WERI-Rb-1 (cell line): ENCODE results near the gene GPR15LG.
"Not testable (repeated sequence)": the region's sequence is repeated elsewhere in the genome, so short reads cannot be mapped to it uniquely, and the experiment has no call there.

ENCODE experiments used
- DNase-seq: peaks from one replicate; pipeline ENCODE4 v3.0.0-alpha.2; 2020
- H3K27ac ChIP-seq: fragments of 250-450 bp; sonication (Bioruptor Pico); 2 replicates; pipeline ENCODE4 v1.5.1; 2020; ENCODE audit warnings: mild to moderate bottlenecking, moderate library complexity
- H3K27me3 ChIP-seq: fragments of 250-450 bp; sonication (Bioruptor Pico); 2 replicates; pipeline ENCODE4 v1.5.1; 2021; ENCODE audit warnings: mild to moderate bottlenecking, low read depth, moderate library complexity; ENCODE audit not compliant: insufficient read depth, severe bottlenecking
- H3K36me3 ChIP-seq: fragments of 250-450 bp; sonication (Bioruptor Pico); 2 replicates; pipeline ENCODE4 v1.5.1; 2020; ENCODE audit warnings: mild to moderate bottlenecking, moderate library complexity
- H3K4me3 ChIP-seq: 2 replicates; pipeline ENCODE4 v1.5.1; 2011; ENCODE audit warnings: low read depth, mild to moderate bottlenecking, control low read depth, low read length
- H3K9me3 ChIP-seq: fragments of 250-450 bp; sonication (Bioruptor Pico); 2 replicates; pipeline ENCODE4 v1.5.1; 2021; ENCODE audit warnings: mild to moderate bottlenecking, moderate library complexity; ENCODE audit not compliant: severe bottlenecking
- TF ChIP-seq, protein P1 (sequence below): IDR thresholded peaks from 2 replicates; pipeline ENCODE4 v1.5.1; 2011; ENCODE audit warnings: low read depth, mild to moderate bottlenecking, control low read depth, inconsistent platforms, low read length

The GPR15LG gene

DNA sequence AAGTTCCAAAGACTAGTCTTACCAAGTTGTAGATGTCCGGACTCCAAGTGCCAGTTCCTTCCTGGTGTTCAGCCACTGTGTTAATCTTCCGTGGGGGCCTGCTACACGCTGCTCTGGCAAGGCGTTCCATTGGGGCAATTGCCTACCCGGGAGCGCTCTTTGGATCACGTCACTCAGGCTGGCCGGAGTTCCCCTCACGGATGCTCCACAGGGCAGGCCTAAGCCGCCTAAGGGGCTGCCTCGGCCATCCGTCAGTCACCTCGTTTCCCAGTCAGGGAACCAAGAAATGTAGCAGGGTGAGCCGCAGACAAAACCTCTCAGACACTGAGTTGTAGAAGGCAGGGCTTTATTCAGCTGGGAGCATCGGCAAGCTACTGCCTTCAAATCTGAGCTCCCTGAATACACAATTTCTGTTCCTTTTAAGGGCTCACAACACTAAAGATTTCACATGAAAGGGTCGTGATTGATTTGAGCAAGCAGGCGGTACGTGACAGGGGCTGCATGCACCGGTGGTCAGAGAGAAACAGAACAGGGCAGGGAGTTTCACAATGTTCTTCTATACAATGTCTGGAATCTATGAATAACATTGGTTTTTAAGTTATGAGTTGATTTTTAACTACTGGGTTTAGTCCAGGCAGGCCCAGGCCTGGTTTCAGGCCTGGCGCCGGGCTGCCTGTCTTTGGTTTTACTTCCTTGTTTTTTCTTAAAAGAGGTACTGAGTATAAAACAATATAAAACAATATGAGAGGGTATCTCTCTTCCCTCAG is 1.7 kb upstream of the GPR15LG start:
- not testable (repeated sequence) for DNase-seq, H3K27me3 ChIP-seq, H3K9me3 ChIP-seq, H3K4me3 ChIP-seq, H3K36me3 ChIP-seq, H3K27ac ChIP-seq

DNA sequence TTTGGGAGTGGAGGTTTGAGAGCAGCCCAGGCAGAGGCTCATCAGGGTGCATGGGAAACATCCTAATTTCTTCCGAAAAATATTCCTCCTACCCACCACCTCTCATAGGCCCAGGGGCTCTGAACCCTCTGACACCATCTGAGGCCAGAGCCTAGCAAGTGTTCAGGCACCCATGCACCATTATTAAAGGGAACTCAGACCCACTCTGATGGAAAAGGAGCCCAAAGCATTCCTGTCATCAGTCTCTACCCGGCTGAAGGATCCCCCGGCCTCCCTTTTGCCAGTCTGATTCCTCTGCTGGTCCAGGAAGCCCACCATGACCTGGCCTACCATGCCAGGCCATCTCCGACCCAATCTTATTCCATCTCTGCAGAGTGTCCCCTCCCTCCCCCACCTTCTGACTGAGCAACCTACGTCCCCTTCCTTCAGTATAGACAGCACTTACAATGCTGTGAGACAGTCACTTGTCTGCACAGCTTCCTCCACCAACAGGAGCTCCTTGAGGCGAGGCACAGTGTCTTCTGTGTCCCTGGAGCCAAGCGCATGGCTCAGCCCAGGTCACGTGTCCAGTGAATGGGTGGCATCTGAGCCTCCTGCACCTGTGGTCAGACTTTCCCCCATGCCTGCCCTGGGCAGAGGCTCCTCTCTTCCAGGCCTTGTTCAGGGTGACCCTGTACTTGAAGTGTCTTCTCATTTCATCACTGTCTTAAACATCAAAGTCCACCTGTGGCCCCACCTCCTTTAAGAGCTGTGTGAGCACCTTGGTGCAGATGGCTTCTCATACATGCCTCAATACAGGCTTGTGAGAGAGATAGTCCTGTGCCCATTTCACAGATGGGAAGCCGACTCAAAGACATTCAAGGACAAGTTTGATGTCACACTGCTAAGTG is 889 bp upstream of the GPR15LG start:
- no peak overlapping the region for H3K4me3 ChIP-seq
- H3K9me3 ChIP-seq, result peaks cover 2% of the 10 kb centered on the region
- H3K27me3 ChIP-seq, result no peaks in the 10 kb centered on the region
- H3K27ac ChIP-seq, result no peak overlapping the region
- no peak for DNase-seq
- no peaks in the 10 kb centered on the region for H3K36me3 ChIP-seq
- TF ChIP-seq, protein P1, sequence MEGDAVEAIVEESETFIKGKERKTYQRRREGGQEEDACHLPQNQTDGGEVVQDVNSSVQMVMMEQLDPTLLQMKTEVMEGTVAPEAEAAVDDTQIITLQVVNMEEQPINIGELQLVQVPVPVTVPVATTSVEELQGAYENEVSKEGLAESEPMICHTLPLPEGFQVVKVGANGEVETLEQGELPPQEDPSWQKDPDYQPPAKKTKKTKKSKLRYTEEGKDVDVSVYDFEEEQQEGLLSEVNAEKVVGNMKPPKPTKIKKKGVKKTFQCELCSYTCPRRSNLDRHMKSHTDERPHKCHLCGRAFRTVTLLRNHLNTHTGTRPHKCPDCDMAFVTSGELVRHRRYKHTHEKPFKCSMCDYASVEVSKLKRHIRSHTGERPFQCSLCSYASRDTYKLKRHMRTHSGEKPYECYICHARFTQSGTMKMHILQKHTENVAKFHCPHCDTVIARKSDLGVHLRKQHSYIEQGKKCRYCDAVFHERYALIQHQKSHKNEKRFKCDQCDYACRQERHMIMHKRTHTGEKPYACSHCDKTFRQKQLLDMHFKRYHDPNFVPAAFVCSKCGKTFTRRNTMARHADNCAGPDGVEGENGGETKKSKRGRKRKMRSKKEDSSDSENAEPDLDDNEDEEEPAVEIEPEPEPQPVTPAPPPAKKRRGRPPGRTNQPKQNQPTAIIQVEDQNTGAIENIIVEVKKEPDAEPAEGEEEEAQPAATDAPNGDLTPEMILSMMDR, result no peak

DNA sequence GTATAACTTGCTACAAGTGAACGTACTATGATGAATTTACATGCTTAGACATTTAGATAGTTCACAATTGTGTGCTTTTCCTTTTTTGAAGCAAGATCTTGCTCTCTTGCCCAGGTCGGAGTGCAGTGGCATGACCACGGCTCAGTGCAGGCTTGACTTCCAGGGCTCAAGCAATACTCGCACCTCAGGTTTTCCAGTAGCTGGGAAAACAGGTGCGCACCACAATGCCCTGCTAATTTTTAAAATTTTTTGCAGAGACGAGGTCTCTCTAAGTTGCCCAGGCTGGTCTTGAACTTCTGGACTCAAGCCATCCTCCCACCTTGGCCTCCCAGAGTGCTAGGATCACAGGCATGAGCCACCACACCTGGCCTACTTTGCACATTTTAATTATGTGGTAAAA is 1.8 kb downstream of the GPR15LG start:
- no peak overlapping the region for H3K27ac ChIP-seq

DNA sequence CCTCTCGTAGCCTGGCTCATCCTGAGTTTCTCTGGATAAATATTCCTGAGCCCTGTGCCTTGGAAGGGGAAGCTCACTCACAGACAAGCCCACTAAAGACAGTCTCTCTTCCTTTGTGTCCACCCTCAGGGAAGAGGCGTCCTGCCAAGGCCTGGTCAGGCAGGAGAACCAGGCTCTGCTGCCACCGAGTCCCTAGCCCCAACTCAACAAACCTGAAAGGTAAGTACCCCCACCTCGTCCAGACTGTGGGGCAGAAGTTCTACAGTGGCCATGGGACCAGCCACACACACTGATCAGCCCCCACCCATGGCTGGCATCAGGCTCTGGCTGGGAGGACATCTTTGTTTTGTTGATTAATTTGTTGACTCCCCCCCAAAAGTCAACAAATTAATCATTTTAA is 2.8 kb downstream of the GPR15LG start:
- no peak overlapping the region for H3K27ac ChIP-seq
- DNase-seq, result no peak
- H3K9me3 ChIP-seq, result peaks cover 8% of the 10 kb centered on the region
- no peaks in the 10 kb centered on the region for H3K36me3 ChIP-seq
- no peaks in the 10 kb centered on the region for H3K27me3 ChIP-seq
- TF ChIP-seq, protein P1, result no peak
- H3K4me3 ChIP-seq, result no peak overlapping the region

More for the DNA sequence above, 1.8 kb downstream of the GPR15LG start:
- TF ChIP-seq, protein P1, result no peak
- peaks cover 3% of the 10 kb centered on the region for H3K9me3 ChIP-seq
- no peak overlapping the region for H3K4me3 ChIP-seq
- H3K36me3 ChIP-seq, result no peaks in the 10 kb centered on the region
- no peak for DNase-seq
- no peaks in the 10 kb centered on the region for H3K27me3 ChIP-seq

DNA sequence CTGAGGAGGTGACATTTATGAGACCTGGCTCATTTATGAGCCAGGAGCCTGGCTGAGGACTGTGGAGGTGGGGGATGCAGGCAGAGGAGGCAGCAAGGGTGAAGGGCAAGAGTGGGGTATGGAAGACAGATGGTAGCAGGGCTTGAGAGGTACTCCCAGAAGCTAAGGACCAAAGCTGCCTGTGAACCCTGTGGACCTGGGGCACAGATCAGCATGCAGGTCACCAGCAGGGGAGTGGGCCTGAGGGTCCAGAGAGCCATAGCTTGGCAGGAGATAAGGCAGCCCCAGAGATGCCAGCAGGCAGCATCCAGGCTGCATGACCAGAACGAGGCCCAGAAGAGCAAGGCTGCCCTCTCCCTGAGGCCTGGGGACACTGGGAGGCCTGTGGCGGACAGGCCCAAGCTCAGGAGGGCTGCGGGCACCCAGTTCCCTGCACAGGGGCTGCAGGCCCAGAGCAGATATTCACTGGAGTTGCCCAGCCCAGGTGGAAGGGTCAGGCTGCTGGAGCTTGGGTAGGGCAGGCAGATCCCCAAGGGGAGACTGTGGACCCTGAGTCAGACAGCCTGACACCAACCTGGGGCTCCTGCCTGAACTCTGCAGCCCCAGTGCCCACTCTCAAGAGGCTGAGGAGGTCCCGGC is 3.4 kb downstream of the GPR15LG start:
- no peaks in the 10 kb centered on the region for H3K36me3 ChIP-seq
- H3K4me3 ChIP-seq, result no peak overlapping the region
- no peak for DNase-seq
- peaks cover 8% of the 10 kb centered on the region for H3K9me3 ChIP-seq
- TF ChIP-seq, protein P1, result no peak
- no peak overlapping the region for H3K27ac ChIP-seq
- no peaks in the 10 kb centered on the region for H3K27me3 ChIP-seq

DNA sequence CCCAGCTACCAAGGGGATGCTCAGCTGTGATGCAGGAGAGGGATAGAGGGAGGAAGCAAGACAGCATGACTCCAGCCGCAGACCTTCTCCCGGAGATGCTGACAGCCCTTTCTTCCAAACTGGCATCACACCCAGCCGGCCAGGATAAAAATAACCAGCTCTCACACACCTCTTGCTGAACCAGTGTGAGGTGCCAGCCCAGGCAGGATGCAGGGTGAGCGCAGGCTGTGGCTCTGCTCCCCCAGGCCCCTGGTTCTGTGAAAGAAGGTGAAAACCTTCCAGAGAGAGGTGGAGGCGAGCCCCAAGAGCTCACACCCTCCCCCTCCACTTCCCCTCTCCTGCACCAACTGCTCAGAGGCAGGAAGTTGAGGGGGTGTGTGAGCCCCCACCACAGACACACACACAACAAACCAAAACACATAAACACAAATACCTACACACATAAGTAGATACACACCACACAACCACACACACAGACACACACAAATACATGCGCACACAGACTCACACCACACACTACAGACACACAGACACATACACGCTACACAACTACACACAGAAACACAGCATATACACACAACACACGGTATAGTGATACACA is 4.0 kb downstream of the GPR15LG start:
- DNase-seq, result no peak
- TF ChIP-seq, protein P1, result no peak
- H3K4me3 ChIP-seq, result no peak overlapping the region
- H3K36me3 ChIP-seq, result no peaks in the 10 kb centered on the region
- no peak overlapping the region for H3K27ac ChIP-seq
- no peaks in the 10 kb centered on the region for H3K27me3 ChIP-seq
- peaks cover 12% of the 10 kb centered on the region for H3K9me3 ChIP-seq
